Smooth muscle cell (in vitro differentiated cells): ENCODE measurements around the gene ODF2L. TPM values are rescaled to one million over a fixed set of nuclear protein-coding genes. Genes with fewer than 3 reads are reported as not detected.

Experiments used
- DNase-seq: peaks from one replicate; lab custom pipeline; 2025; ENCODE audit not compliant: unreplicated experiment; lab: John Stamatoyannopoulos, UW
- H2AFZ ChIP-seq: fragments of 200-600 bp; sonication (generic); 2 replicates; pipeline ENCODE4 v1.6.0; 2016; ENCODE audit warnings: antibody characterized with exemption, low read depth, mild to moderate bottlenecking
- H3F3A ChIP-seq: fragments of 200-600 bp; sonication (generic); 2 replicates; pipeline ENCODE4 v1.6.0; 2017; ENCODE audit warnings: antibody characterized with exemption, low read depth
- H3K27ac ChIP-seq: fragments of 200-600 bp; sonication (generic); 2 replicates; pipeline ENCODE4 v1.5.1; 2016; ENCODE audit warnings: low read depth, mild to moderate bottlenecking
- H3K27me3 ChIP-seq: fragments of 200-600 bp; sonication (generic); 2 replicates; pipeline ENCODE4 v1.6.1; 2016; ENCODE audit warnings: low read depth, mild to moderate bottlenecking
- H3K36me3 ChIP-seq: fragments of 200-600 bp; sonication (generic); 2 replicates; pipeline ENCODE4 v1.5.1; 2016; ENCODE audit warnings: low read depth
- H3K4me1 ChIP-seq: fragments of 200-600 bp; sonication (generic); 2 replicates; pipeline ENCODE4 v1.5.1; 2016; ENCODE audit warnings: low read depth
- H3K4me2 ChIP-seq: fragments of 200-600 bp; sonication (generic); 2 replicates; pipeline ENCODE4 v1.6.0; 2016; ENCODE audit warnings: mild to moderate bottlenecking
- H3K4me3 ChIP-seq: fragments of 200-600 bp; sonication (generic); 2 replicates; pipeline ENCODE4 v1.5.1; 2016; ENCODE audit warnings: mild to moderate bottlenecking
- H3K79me2 ChIP-seq: fragments of 200-600 bp; sonication (generic); 2 replicates; pipeline ENCODE4 v1.6.0; 2016; ENCODE audit warnings: low read depth, mild to moderate bottlenecking
- H3K9ac ChIP-seq: fragments of 200-600 bp; sonication (generic); 2 replicates; pipeline ENCODE4 v1.6.0; 2016; ENCODE audit warnings: low read depth
- H3K9me3 ChIP-seq: fragments of 200-600 bp; sonication (generic); replicated peaks from 2 replicates; pipeline ENCODE4 v1.5.1; 2016; ENCODE audit warnings: low read depth
- H4K20me1 ChIP-seq: fragments of 200-600 bp; sonication (generic); 2 replicates; pipeline ENCODE4 v1.6.0; 2016; ENCODE audit warnings: low read depth
- CTCF ChIP-seq: fragments of 200-600 bp; sonication (generic); IDR thresholded peaks from 2 replicates; pipeline ENCODE4 v1.5.1; 2017; ENCODE audit warnings: borderline replicate concordance, mild to moderate bottlenecking, antibody characterized with exemption; ENCODE audit not compliant: insufficient read depth, poor library complexity, severe bottlenecking
- WGBS: methylation state at CpG from one replicate; pipeline ENCODE4 v1.1.7; 2016; ENCODE audit warnings: low lambda C conversion rate; 5-methylcytosine and 5-hydroxymethylcytosine counted together
- polyA plus RNA-seq: library from polyadenylated mRNA; unstranded; fragments of >200 nt; fragmentation: Nextera tagmentation; extraction: Ambion mirVana; gene quantifications from 2 replicates; pipeline ENCODE4 v1.2.1, GENCODE V29; 2016
- total RNA-seq: library from RNA; depleted of rRNA; stranded (reverse); fragments of >200 nt; gene quantifications from 2 replicates; pipeline ENCODE4 v1.2.3, GENCODE V29; 2014

Gene ODF2L
- total and polyA plus RNA-seq, 2 experiments from 2014 or later = 36.4 to 58.4 TPM

- WGBS = 81% methylated on average over 6 of the region's 6 CpGs
- peaks cover 19% of the 10 kb centered on the region for H3K27me3 ChIP-seq
- H3K27ac ChIP-seq = no peak overlapping the region
- H3K9ac ChIP-seq = no peak overlapping the region
- H2AFZ ChIP-seq = no peak overlapping the region
- H3K4me3 ChIP-seq = no peak overlapping the region
- no peaks in the 10 kb centered on the region for H4K20me1 ChIP-seq
- H3K4me1 ChIP-seq = no peaks in the 10 kb centered on the region
- DNase-seq = no peak
- H3K9me3 ChIP-seq = no peaks in the 10 kb centered on the region
- no peaks in the 10 kb centered on the region for H3F3A ChIP-seq
- no peaks in the 10 kb centered on the region for H3K36me3 ChIP-seq
- no peak for TF ChIP-seq CTCF
- no peaks in the 10 kb centered on the region for H3K79me2 ChIP-seq
- no peak overlapping the region for H3K4me2 ChIP-seq
Observed at GRCh38 chr1:86409416-86410021, 13.4 kb upstream of the ODF2L start.

GRCh38 chr1:86396498-86396890, 371 bp upstream of the ODF2L start:
- Histone ChIP-seq H3K4me1 (peaks cover 17% of the 10 kb centered on the region), H3F3A (no peaks in the 10 kb centered on the region), H3K9me3 (no peaks in the 10 kb centered on the region), H3K27me3 (peaks cover 21% of the 10 kb centered on the region), H3K36me3 (no peaks in the 10 kb centered on the region), H4K20me1 (no peaks in the 10 kb centered on the region), H3K4me3 (peak overlapping the region; percentile 82), H3K79me2 (peaks cover 46% of the 10 kb centered on the region), H3K27ac (peak overlapping the region; percentile 48), H3K9ac (peak overlapping the region; percentile 83), H3K4me2 (peak overlapping the region; percentile 89), H2AFZ (peak overlapping the region; percentile 91)
- DNase-seq = no peak
- no peak for TF ChIP-seq CTCF
- 11% methylated on average over 9 of the region's 9 CpGs for WGBS

GRCh38 chr1:86394416-86394815, 1.7 kb downstream of the ODF2L start:
- H3K9ac ChIP-seq = no peak overlapping the region
- H3K36me3 ChIP-seq = no peaks in the 10 kb centered on the region
- DNase-seq = no peak
- no peaks in the 10 kb centered on the region for H3F3A ChIP-seq
- H3K27me3 ChIP-seq = peaks cover 7% of the 10 kb centered on the region
- H3K9me3 ChIP-seq = no peaks in the 10 kb centered on the region
- TF ChIP-seq CTCF = no peak
- peak overlapping the region; percentile 82 for H3K4me3 ChIP-seq
- peaks cover 19% of the 10 kb centered on the region for H4K20me1 ChIP-seq
- H3K27ac ChIP-seq = no peak overlapping the region
- WGBS = 70% methylated on average over 2 of the region's 2 CpGs
- H3K4me2 ChIP-seq = peak overlapping the region; percentile 89
- no peak overlapping the region for H2AFZ ChIP-seq
- peaks cover 64% of the 10 kb centered on the region for H3K79me2 ChIP-seq
- peaks cover 17% of the 10 kb centered on the region for H3K4me1 ChIP-seq

- H3K4me1 ChIP-seq = peaks cover under 1% of the 10 kb centered on the region
- H3F3A ChIP-seq = no peaks in the 10 kb centered on the region
- H3K9me3 ChIP-seq = no peaks in the 10 kb centered on the region
- H3K36me3 ChIP-seq = no peaks in the 10 kb centered on the region
- H3K4me3 ChIP-seq = no peak overlapping the region
- no peaks in the 10 kb centered on the region for H3K27me3 ChIP-seq
- TF ChIP-seq CTCF = no peak
- H4K20me1 ChIP-seq = peaks cover 59% of the 10 kb centered on the region
- no peak overlapping the region for H3K27ac ChIP-seq
- DNase-seq = no peak
- no peak overlapping the region for H3K9ac ChIP-seq
- no peak overlapping the region for H3K4me2 ChIP-seq
- peaks cover 77% of the 10 kb centered on the region for H3K79me2 ChIP-seq
- H2AFZ ChIP-seq = no peak overlapping the region
Observed at GRCh38 chr1:86389307-86389706, 6.8 kb downstream of the ODF2L start.
